Endodermal cell (in vitro differentiated cells): ENCODE results near the gene GOSR2. TPM values are rescaled to one million over a fixed set of nuclear protein-coding genes. Genes with fewer than 3 reads are reported as not detected.

ENCODE experiments used
- DNase-seq: peaks from one replicate; pipeline ENCODE4 v3.0.0-alpha.2; 2017
- H3K27ac ChIP-seq: 2 replicates; pipeline ENCODE4 v1.5.1; 2013; ENCODE audit warnings: mild to moderate bottlenecking, low read depth, low read length, moderate library complexity
- H3K27me3 ChIP-seq: 2 replicates; pipeline ENCODE4 v1.6.1; 2013; ENCODE audit warnings: mild to moderate bottlenecking, low read length, moderate library complexity; ENCODE audit not compliant: insufficient read depth, control insufficient read depth, poor library complexity, severe bottlenecking
- H3K36me3 ChIP-seq: 2 replicates; pipeline ENCODE4 v1.7.0; 2013; ENCODE audit warnings: mild to moderate bottlenecking, low read length, moderate library complexity; ENCODE audit not compliant: control insufficient read depth, insufficient read depth
- H3K4me1 ChIP-seq: one replicate; pipeline ENCODE4 v1.7.0; 2013; ENCODE audit warnings: low read length; ENCODE audit not compliant: control insufficient read depth, insufficient read depth
- H3K4me3 ChIP-seq: 2 replicates; pipeline ENCODE4 v1.5.1; 2013; ENCODE audit warnings: mild to moderate bottlenecking, low read length, moderate library complexity
- H3K9ac ChIP-seq: 2 replicates; pipeline ENCODE4 v1.6.1; 2013; ENCODE audit warnings: mild to moderate bottlenecking, low read length, moderate library complexity; ENCODE audit not compliant: poor library complexity, severe bottlenecking; ENCODE audit errors: extremely low read depth
- H3K9me3 ChIP-seq: 2 replicates; pipeline ENCODE4 v1.6.1; 2013; ENCODE audit warnings: mild to moderate bottlenecking, low read length, moderate library complexity; ENCODE audit not compliant: control insufficient read depth
- H3K27ac Mint-ChIP-seq: 2 replicates; pipeline ENCODE4 v1.8.0; 2020; ENCODE audit warnings: mixed read lengths
- H3K27me3 Mint-ChIP-seq: 2 replicates; pipeline ENCODE4 v1.8.0; 2021; ENCODE audit warnings: mild to moderate bottlenecking, mixed read lengths; ENCODE audit not compliant: insufficient read depth
- H3K36me3 Mint-ChIP-seq: 2 replicates; pipeline ENCODE4 v1.8.0; 2020; ENCODE audit warnings: low read depth, mixed read lengths
- H3K4me1 Mint-ChIP-seq: 2 replicates; pipeline ENCODE4 v1.8.0; 2020; ENCODE audit warnings: mixed read lengths
- H3K4me3 Mint-ChIP-seq: 2 replicates; pipeline ENCODE4 v1.8.0; 2020; ENCODE audit warnings: mild to moderate bottlenecking, moderate library complexity, mixed read lengths
- H3K9me3 Mint-ChIP-seq: 2 replicates; pipeline ENCODE4 v1.8.0; 2020; ENCODE audit warnings: mild to moderate bottlenecking, mixed read lengths
- WGBS, 2 experiments: methylation state at CpG; one replicate each; pipeline versions ENCODE4 v1.1.5 to v1.1.7; 2013; ENCODE audit warnings: missing lambda C conversion rate in 2 of 2, mixed read lengths in 1 of 2; ENCODE audit not compliant: insufficient coverage in 1 of 2, insufficient read length in 1 of 2; 5-methylcytosine and 5-hydroxymethylcytosine counted together
- total RNA-seq, 2 donors: library from RNA; stranded (reverse); fragmentation: NEBNext Ultra II Directional in 1 of 2; extraction: Animal tissue kit (Norgen Biotek cat#: 25700) in 1 of 2; gene quantifications; 2 replicates in 1 of 2; 3 replicates in 1 of 2; pipeline ENCODE4 v1.2.1, GENCODE V29; 2021
- TF ChIP-seq, protein P1 (sequence below): fragments of 200-600 bp; sonication (generic); conservative IDR thresholded peaks from 2 replicates; pipeline ENCODE4 v1.5.0; 2021; ENCODE audit warnings: antibody characterized with exemption, mild to moderate bottlenecking

The GOSR2 gene
- total RNA-seq, 2 donors from 2014 or later = 51.9 to 65.5 TPM

DNA sequence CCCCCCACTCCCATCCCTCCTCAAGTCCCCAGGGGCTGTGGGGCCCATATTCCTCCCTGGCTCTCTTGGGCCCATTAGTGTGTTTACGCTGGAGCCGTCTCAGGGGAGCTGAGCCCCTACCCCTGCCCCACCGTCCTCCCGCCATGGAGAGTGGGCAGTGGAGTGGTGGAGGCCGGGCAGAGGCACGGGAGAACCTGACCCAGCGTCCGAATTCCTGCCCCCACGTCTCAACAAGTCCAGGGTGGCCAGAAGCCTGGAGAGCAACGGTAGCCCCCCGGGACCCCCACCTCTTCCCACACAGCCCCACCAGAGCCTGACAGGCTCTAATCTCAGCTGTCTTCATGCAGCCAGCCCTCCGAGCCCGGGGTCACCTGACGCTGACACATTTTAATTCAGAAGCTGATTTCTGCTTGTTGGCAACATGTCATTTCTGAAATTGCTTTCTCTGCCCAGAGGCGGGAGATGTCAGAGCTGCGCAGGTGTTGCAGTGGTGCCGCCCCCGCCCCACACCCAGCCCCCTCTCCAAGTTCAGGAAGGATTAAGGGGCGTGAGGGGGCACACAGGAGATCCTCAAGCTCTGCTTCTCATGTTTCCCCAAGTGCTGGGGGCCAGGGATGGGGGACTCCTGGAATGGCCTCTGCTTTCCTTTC, 39.0 kb upstream of the GOSR2 start:
- H3K9ac ChIP-seq = no peak overlapping the region
- H3K4me3 Mint-ChIP-seq = no peak overlapping the region
- no peaks in the 10 kb centered on the region for H3K36me3 ChIP-seq
- DNase-seq = peak; percentile 43
- H3K9me3 Mint-ChIP-seq = no peaks in the 10 kb centered on the region
- TF ChIP-seq, protein P1, sequence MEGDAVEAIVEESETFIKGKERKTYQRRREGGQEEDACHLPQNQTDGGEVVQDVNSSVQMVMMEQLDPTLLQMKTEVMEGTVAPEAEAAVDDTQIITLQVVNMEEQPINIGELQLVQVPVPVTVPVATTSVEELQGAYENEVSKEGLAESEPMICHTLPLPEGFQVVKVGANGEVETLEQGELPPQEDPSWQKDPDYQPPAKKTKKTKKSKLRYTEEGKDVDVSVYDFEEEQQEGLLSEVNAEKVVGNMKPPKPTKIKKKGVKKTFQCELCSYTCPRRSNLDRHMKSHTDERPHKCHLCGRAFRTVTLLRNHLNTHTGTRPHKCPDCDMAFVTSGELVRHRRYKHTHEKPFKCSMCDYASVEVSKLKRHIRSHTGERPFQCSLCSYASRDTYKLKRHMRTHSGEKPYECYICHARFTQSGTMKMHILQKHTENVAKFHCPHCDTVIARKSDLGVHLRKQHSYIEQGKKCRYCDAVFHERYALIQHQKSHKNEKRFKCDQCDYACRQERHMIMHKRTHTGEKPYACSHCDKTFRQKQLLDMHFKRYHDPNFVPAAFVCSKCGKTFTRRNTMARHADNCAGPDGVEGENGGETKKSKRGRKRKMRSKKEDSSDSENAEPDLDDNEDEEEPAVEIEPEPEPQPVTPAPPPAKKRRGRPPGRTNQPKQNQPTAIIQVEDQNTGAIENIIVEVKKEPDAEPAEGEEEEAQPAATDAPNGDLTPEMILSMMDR = no peak
- H3K4me3 ChIP-seq = no peak overlapping the region
- peaks cover 5% of the 10 kb centered on the region for H3K27me3 ChIP-seq
- peaks cover 6% of the 10 kb centered on the region for H3K27me3 Mint-ChIP-seq
- no peaks in the 10 kb centered on the region for H3K36me3 Mint-ChIP-seq
- no peaks in the 10 kb centered on the region for H3K4me1 ChIP-seq
- H3K27ac ChIP-seq = no peak overlapping the region
- no peaks in the 10 kb centered on the region for H3K4me1 Mint-ChIP-seq
- no peaks in the 10 kb centered on the region for H3K9me3 ChIP-seq
- no peak overlapping the region for H3K27ac Mint-ChIP-seq
- WGBS, 2 experiments = 88 to 89% methylated on average over 10 to 19 of the region's 19 CpGs

DNA sequence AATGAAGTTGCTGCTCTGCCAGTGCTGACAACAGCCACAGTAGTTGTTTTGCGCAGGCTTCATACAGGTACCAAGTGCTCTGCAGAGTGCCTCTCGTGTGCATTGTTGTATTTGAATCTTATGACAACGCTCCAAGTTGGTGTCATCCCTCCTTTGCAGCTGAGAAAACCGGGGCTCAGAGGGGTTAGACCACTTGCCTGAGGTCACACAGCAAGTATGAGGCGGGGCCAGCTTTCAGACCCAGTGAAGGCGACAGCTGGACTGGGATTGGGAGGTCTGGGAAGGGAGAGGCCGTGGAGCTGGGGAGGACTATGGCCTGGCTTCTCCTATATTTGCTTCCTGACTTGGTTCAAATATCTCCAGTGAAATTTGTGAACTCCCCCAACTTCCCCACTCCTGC, 38.4 kb upstream of the GOSR2 start:
- no peak overlapping the region for H3K9ac ChIP-seq
- H3K4me1 Mint-ChIP-seq = no peaks in the 10 kb centered on the region
- no peaks in the 10 kb centered on the region for H3K9me3 ChIP-seq
- peaks cover 5% of the 10 kb centered on the region for H3K27me3 ChIP-seq
- no peaks in the 10 kb centered on the region for H3K36me3 Mint-ChIP-seq
- H3K27me3 Mint-ChIP-seq = peaks cover 6% of the 10 kb centered on the region
- no peaks in the 10 kb centered on the region for H3K9me3 Mint-ChIP-seq
- no peak overlapping the region for H3K27ac Mint-ChIP-seq
- no peak overlapping the region for H3K4me3 Mint-ChIP-seq
- no peak overlapping the region for H3K4me3 ChIP-seq
- H3K36me3 ChIP-seq = no peaks in the 10 kb centered on the region
- WGBS, 2 experiments = 88 to 93% methylated on average over 5 to 7 of the region's 7 CpGs
- TF ChIP-seq, protein P1 = no peak
- peak; percentile 42 for DNase-seq
- H3K27ac ChIP-seq = no peak overlapping the region
- H3K4me1 ChIP-seq = no peaks in the 10 kb centered on the region

DNA sequence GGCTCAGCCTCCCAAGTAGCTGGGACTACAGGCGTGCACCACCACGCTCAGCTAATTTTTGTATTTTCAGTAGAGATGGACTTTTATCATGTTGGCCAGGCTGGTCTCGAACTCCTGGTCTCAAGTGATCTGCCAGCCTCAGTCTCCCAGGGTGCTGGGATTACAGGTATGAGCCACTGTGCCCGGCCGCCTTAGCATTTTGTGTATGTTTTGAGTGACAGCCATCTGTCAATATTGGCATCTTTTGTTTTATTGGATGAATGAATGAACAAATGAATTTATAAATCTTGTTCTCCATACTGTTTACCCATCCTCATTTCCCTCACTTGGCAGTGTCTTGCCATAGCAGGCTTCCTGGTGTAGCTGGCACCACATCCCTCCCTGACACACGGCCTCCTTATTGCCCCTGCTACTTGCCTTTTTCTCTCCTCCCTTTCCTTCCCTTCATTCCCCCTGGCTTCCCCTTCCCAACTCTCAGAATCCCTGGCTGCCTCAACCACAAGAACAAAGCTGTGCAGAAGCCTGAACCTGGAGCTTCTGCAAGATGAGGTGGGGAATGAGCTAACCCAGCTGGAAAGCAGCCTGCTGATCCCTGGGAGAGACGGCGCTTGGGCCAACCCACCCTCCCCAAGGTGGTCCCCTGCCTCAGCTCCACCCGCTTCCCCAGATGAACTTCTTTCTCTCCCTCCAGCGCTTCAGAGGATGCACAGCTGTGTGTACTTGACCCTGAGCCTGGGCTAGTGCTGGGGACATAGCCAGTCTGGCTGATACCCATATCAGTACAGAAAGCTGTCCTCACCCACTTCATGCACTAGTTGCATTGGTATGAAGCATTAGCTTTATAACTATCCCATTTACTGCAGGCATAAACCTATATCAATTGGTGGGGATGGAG, 37.3 kb upstream of the GOSR2 start:
- peaks cover 6% of the 10 kb centered on the region for H3K27me3 Mint-ChIP-seq
- Histone ChIP-seq H3K27me3 (peaks cover 5% of the 10 kb centered on the region), H3K9me3 (no peaks in the 10 kb centered on the region), H3K9ac (no peak overlapping the region), H3K36me3 (no peaks in the 10 kb centered on the region), H3K27ac (no peak overlapping the region), H3K4me1 (no peaks in the 10 kb centered on the region), H3K4me3 (no peak overlapping the region)
- H3K9me3 Mint-ChIP-seq = no peaks in the 10 kb centered on the region
- H3K4me1 Mint-ChIP-seq = no peaks in the 10 kb centered on the region
- H3K4me3 Mint-ChIP-seq = no peak overlapping the region
- no peak overlapping the region for H3K27ac Mint-ChIP-seq
- DNase-seq = peak; percentile 37
- WGBS, 2 experiments = 84 to 87% methylated on average over 7 to 10 of the region's 10 CpGs
- TF ChIP-seq, protein P1 = no peak
- no peaks in the 10 kb centered on the region for H3K36me3 Mint-ChIP-seq
